Measurements from ENCODE around the gene RNASE13.

RNASE13 gene

DNA sequence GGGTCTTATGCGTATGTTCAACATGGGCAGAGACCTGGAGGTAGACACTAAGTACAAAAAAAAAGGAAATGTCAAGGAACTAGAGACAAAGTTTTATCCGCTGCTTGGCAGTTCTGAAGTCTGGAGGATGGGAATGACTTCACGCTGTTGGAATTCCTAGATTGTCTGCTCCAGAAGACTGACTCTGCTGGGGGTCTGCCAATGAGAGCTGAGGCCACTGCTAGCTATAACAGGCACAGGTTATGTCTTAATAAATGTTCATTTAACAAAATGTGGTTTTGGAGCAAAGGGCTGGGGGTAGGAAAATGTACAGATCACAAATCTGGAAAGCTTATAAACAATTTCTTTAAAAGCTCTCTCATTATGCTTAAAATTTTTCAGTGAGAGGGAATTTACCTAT lies 28.9 kb upstream of the RNASE13 start:
- no peak for DNase-seq

- no peak for DNase-seq
Measured at GRCh38 chr14:21061347-21061668, 26.7 kb upstream of the RNASE13 start.

- no peak for DNase-seq
Measured at GRCh38 chr14:21060614-21061346, 26.2 kb upstream of the RNASE13 start.

DNA sequence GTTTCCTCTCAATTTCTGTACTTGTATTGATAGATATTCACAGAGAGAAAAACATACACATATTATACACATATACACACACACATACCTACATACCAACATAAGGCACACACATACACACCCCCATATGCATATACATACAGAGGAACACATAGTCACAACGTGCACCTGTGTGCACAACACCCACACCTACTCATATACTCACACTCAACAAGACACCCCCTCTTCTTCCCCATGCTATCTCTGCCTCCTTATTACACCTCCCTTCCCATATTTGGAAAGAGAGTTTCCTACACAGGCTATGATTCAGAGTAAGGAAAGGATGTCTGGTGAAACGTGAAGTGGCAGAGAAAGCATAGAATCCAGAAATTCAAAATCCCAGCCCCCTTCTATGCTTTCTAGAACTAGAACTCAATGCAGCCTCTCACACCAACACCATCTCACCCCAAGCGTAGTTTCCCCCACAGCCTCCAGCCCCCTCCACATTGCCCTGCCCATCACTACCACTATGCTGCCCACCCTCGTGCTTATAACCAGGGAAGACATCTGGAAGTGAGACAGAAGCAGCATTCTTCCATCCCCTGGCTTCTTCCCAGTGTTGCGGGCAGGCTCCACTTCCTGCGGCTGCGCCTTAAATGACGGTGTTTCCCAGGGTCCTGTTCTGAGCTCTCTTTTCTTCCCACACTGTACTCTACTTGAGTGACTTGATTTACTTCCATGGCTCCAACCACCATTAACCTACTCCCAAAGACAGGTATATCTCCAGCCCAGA lies 25.4 kb upstream of the RNASE13 start:
- DNase-seq: no peak

DNA sequence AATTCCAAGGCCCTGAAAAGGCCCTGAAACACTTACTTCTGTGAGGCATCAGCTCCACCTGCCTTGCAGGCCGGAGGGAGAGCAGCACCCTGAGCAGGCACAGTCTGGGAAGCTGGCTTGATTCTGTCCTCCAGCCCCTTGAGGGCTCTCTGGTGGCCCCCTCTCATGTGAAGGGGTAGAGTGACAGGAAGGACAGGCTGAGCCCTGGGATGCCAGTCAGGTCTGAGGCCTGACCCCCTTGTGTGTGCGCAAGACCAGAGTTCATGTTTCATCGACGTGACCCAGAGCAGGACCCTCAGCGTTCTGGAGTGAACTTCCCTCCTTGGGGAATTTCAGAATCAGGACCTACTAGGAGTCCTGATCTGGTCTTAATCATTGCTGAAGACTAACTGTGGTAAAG lies 24.3 kb upstream of the RNASE13 start:
- DNase-seq: no peak

GRCh38 chr14:21057803-21058675 lies 23.4 kb upstream of the RNASE13 start, which contains the start of gene RNASE8:
TSS of gene RNASE8 (plus strand) at chr14:21057822. CDS start at chr14:21057893, 71 bp downstream.
- no peak for DNase-seq

DNA sequence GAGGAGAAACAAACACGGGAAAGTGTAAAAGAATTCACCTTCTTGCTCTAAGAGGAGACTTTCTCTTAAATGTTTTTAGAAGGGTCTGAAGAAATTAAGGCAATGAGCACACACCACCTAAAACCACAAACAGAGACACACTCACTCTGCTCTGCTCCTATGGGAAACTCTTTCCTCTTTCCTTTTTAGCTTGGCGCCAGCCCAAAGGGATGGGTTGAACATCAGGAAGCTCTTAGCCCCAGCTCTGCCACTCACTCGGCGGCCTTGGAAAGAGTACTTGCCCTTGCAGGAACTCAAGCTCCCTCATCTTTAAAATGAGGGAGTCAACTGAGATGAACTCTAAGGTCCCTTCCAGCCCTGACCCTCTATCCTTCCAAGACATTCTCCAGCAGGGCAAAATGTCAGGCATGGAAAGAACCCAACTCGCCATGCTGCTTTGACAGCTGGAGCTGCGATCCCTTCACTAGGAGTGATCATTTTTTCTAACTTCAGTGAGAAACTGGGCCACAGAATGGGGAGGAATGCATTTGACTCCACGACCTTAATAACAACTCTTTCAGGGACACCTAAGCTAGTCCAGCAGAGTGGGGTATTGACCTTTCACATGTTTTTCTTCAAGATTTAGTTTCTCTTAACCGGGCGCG lies 22.0 kb upstream of the RNASE13 start:
- DNase-seq: no peak

DNA sequence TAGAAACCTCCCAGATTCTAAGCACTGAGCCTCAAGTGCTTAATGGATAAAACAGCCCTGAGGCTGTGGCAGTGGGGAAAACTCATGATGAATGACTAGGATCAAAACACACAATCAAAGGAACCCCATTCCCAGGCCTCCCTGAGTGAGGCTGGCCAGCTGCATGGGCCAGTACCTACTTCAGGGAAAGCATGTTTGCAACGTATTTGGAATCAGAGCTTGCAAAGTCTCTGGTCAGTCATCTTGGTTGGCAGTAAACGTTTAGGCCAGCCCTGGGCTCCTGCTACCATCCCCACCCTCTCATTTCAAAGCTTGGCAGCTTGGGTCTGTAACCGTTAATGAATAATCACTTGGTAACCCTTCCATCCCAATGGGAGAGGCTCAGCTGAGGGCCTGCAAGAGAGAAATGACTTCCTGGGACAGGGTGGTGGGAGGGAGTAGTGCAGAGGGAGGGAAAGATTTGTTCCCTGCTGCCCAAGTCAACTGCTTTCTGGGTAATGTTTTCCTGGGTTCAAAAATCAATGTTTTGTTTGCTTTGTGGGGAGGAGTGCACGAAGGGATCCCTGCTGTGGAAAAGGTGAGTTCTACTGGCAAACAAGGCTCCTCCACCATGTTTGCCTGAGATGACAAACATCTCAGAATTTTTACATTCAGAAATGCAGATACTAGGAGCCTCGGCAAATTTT lies 21.0 kb upstream of the RNASE13 start:
- no peak for DNase-seq

DNA sequence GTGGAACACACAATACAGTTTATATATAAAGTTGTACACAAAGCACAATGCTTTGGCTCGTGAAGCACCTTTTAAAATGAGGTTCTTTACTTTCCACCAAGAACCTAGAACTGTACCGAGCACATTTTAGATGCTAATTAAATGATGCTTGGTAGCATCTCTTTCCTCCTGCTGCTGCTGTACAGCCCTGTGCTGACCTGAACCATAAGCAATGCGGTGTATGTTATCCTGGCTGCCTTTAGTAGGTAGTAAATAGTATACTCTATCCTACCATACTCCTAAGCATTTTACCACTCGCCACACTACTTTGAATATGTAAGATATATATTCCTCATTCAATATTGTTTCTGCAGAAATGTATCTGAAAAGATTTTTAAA lies 20.1 kb upstream of the RNASE13 start:
- no peak for DNase-seq

DNA sequence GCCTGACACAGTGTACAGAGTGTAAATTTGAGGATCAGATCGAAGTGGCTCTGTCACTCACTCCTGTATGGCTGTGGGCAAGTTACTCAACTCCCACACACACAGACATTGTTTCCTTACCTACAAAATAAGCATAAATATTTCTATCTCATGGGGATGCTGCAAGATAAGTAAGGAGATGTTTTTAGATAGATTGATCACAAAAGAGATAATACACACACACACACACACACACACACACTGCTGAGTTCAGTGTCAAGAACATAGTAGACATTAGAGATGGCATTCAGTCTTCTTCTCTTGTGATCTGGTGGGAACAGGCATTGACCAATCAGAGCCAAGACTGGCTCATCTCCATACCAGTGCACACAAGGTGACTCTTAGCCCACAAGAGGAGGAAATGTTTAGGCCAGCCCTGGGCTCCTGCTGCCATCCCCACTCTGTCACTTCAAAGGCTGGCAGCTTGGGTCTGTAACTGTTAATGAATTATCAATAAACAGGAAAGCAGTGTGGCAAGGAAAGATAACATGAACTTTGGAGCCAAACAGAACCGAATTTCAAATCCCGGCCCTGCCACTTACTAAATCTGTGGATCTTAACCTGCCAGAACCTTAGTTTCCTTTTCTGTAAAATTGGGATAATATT lies 19.6 kb upstream of the RNASE13 start:
- no peak for DNase-seq

DNA sequence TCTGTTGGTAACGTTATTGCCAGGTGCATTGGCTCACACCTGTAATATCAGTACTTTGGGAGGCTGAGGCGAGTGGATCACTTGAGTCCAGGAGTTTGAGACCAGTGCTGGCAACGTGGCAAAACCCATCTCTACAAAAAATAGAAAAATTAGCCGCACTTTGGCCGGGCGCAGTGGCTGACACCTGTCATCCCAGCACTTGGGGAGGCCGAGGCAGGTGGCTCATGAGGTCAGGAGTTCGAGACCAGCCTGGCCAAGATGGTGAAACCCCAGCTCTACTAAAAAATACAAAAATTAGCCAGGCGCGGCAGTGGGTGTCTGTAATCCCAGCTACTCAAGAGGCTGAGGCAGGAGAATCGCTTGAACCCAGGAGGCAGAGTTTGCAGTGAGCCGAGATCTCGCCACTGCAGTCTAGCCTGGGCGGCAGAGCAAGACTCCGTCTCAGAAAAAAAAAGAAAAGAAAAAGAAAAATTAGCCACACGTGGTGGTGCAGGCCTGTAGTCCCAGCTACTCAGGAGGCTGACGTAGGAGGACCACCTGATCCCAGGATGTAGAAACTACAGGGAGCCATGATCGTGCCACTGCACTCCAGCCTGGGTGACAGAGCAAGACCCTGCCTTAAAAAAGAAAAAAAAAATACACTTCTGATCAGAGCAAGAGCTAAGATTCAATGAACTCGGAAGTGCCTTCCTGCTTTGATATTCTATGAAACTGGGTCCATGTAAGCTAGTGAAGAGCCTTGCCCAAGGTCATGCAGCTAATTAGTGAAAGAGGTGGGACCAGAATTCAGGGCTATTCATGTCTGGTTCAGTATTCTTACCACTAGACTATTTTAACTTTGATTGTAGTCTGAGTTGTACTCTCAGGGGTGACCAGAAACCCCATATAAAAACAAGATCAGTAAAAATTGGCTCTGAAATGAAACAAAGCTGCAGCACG lies 18.8 kb upstream of the RNASE13 start:
- no peak for DNase-seq

GRCh38 chr14:21050597-21050996 lies 16.0 kb upstream of the RNASE13 start:
- no peak for DNase-seq

DNA sequence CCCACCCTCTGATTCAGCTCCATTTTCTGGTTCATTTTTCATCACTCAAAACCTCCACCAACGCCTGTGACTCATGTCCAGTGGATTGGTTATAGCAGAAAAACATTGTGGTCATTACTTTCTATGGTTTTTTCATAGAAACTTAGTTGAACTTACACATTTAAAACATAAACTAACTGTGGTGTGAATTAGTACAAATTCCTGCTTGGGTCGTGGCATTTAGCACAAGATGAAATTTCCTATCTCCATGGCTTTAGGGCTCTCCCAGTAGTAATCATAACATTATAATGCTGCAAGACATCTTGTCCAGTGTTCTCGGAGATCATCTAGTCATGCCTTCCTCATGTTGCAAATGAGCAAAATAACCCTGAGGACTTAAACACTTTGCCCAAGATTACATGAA lies 14.7 kb upstream of the RNASE13 start:
- no peak for DNase-seq

GRCh38 chr14:21048638-21049037 lies 14.0 kb upstream of the RNASE13 start:
- no peak for DNase-seq

DNA sequence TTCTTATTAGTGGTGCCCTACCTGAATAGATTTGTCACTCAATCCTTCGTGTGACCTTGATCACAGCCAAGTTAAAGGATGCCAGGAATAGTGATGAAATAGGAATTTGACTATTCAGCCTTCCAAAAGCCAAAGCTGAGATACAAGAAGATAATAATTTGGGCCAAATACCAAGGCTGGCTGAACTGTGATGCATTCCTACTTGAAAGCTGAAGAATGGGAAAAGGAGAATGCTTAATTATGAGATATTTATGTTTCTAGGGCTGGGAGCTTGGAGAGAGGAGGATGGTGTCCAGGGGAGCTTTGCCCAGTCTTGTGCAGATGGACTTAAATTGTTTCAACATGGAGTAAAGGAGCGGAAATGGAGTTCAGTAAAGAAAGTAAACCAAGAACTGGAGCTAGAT lies 12.8 kb upstream of the RNASE13 start:
- no peak for DNase-seq

DNA sequence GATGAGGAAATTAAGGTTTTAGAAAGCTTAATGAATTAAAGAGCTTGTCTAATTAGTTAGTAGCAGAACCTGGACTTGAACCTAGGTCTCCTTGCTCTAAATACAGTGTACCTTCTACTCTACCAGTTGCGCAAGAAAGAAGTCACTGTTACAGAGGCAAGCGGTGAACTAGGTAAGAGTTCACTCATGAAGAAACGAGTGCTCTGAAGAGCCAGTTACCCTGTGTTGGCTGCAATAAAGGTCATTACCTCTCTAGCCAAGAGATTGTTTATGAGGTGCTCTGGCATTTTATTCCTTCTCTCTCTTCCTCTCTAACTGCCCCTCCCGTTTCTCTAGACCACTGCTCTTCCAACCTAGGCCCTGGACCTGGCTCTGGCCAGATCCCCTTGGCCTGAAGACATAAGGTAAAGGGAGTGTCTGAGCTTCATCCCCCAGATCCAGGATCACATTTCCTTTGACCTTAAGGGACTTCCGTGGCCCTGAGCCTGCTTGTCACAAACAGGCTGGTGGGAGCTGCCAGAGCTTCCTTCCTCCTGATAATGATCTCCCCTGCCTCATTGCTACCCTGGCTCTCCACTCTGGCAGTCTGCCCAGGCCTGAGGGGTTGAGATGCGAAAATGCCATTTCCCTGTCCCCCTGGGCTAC lies 9.5 kb upstream of the RNASE13 start:
- no peak for DNase-seq

- no peak for DNase-seq
Measured at GRCh38 chr14:21043387-21043973, 8.9 kb upstream of the RNASE13 start.

- no peak for DNase-seq
Measured at GRCh38 chr14:21042918-21043317, 8.3 kb upstream of the RNASE13 start.

DNA sequence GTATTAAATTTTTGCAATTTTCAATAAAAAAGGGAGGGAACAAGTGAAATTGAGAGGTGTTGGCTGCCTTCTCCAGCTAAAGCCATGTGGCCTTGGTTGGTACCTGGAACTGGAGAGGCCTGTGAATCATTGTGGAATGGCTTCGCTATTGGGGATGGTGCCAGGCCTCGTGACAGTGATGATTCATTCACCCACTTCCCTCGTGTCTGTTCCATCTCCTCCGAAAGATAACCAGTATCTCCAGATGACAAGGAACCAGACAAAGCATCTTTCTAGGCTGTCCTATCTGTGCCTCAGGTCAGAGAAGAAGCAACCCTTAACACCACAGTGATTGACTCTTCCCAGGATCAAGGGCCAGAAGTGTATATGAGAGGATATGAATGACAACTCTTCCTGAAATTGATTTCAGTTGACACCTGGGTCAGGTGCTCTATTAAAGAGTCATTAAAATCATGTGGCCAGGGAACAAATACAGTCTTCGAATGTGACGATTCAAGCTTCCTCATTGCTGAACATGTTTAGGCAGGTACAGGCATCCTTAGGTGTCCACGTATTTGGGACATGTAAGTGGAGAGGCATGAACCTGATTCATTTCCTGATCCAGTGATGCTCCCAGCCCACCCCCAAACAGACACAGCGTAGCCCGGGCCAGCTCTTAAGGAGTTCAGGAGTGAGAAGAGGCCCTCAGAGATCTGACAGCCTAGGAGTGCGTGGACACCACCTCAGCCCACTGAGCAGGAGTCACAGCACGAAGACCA lies 7.2 kb upstream of the RNASE13 start, which contains the start of gene RNASE7:
Gene RNASE7, plus strand, starts transcription at position 687 of the 758 bp plus-strand sequence. CDS start 631 bp downstream, outside the sequence.
- no peak for DNase-seq
